HepG2 (cell line): ENCODE measurements around the gene WASHC4. TPM values are rescaled to one million over a fixed set of nuclear protein-coding genes. Genes with fewer than 3 reads are reported as not detected.

Source experiments
- EP300 ChIP-seq, 3 experiments: sonication (generic) in 1 of 3; formaldehyde crosslinking in 1 of 3; IDR thresholded peaks; 2 replicates each; pipeline versions ENCODE4 v1.5.1 to v1.6.1; 2011 to 2020; ENCODE audit warnings: low read depth in 2 of 3, low read length in 2 of 3, borderline replicate concordance in 1 of 3, improper control_type of control experiment in 1 of 3, mild to moderate bottlenecking in 1 of 3, missing genetic modification reagents in 1 of 3, moderate library complexity in 1 of 3
- FOSL2 ChIP-seq: sonication (generic); formaldehyde crosslinking; IDR thresholded peaks from 2 replicates; pipeline ENCODE4 v1.4.0; 2020; ENCODE audit warnings: missing genetic modification reagents
- FOXA1 ChIP-seq, 2 experiments: fragments of 450-650 bp in 1 of 2; sonication (generic) in 1 of 2; formaldehyde crosslinking in 1 of 2; IDR thresholded peaks; 2 replicates each; pipeline versions ENCODE4 v1.4.0 to v1.6.1; 2016 to 2020; ENCODE audit warnings: missing genetic modification reagents in 1 of 2
- FOXA3 ChIP-seq: IDR thresholded peaks from 2 replicates; pipeline ENCODE4 v1.6.1; 2016; ENCODE audit warnings: missing genetic modification reagents, missing compliant biosample characterization
- ISL2 ChIP-seq: sonication (generic); formaldehyde crosslinking; IDR thresholded peaks from 2 replicates; pipeline ENCODE4 v1.5.0; 2020; ENCODE audit warnings: missing genetic modification reagents
- MAFK ChIP-seq, 2 experiments: IDR thresholded peaks in 1 of 2; conservative IDR thresholded peaks in 1 of 2; 2 replicates each; pipeline ENCODE4 v1.6.1; 2011; ENCODE audit warnings: improper control_type of control experiment in 2 of 2, low read length in 2 of 2
- NFE2 ChIP-seq: sonication (generic); formaldehyde crosslinking; IDR thresholded peaks from 2 replicates; pipeline ENCODE4 v1.4.0; 2020; ENCODE audit warnings: missing genetic modification reagents
- NFE2L2 ChIP-seq: fragments of 150-350 bp; IDR thresholded peaks from 2 replicates; pipeline ENCODE4 v1.6.1; 2014; ENCODE audit warnings: low read length
- RCOR2 ChIP-seq: IDR thresholded peaks from 2 replicates; pipeline ENCODE4 v1.6.1; 2016; ENCODE audit warnings: missing biosample characterization, missing genetic modification reagents
- RFX5 ChIP-seq: IDR thresholded peaks from 2 replicates; pipeline ENCODE4 v1.6.1; 2011; ENCODE audit warnings: low read depth, low read length, improper control_type of control experiment
- SOX5 ChIP-seq: IDR thresholded peaks from 2 replicates; pipeline ENCODE4 v1.6.1; 2016; ENCODE audit warnings: borderline replicate concordance
- THAP11 ChIP-seq: IDR thresholded peaks from 2 replicates; pipeline ENCODE4 v1.6.1; 2016; ENCODE audit warnings: missing biosample characterization, missing genetic modification reagents
- ZFP1 ChIP-seq: IDR thresholded peaks from 2 replicates; pipeline ENCODE4 v1.6.1; 2016
- ZNF274 ChIP-seq: sonication (generic); formaldehyde crosslinking; IDR thresholded peaks from 2 replicates; pipeline ENCODE4 v1.5.1; 2020; ENCODE audit warnings: mild to moderate bottlenecking, missing genetic modification reagents
- ZNF629 ChIP-seq: sonication (generic); formaldehyde crosslinking; conservative IDR thresholded peaks from 2 replicates; pipeline ENCODE4 v1.5.0; 2020; ENCODE audit warnings: missing genetic modification reagents
- ZNF788 ChIP-seq: sonication (generic); formaldehyde crosslinking; IDR thresholded peaks from 2 replicates; pipeline ENCODE4 v1.5.0; 2020; ENCODE audit warnings: mild to moderate bottlenecking, missing genetic modification reagents, borderline replicate concordance
- polyA plus RNA-seq, 8 experiments: library from polyadenylated mRNA; depleted of rRNA in 3 of 8; stranded (reverse) in 7 of 8; unstranded in 1 of 8; fragments of >200 nt; fragmentation: Illumina TruSeq in 4 of 8; extraction: Trizol in 4 of 8; gene quantifications; 2 replicates each; pipeline versions ENCODE4 v1.2.1 to v1.2.3, GENCODE V29; 2011 to 2016; ENCODE audit warnings: low read depth in 4 of 8, missing spikeins in 1 of 8, mixed read lengths in 1 of 8; ENCODE audit not compliant: insufficient read depth in 1 of 8
- total RNA-seq, 5 experiments: library from RNA; depleted of rRNA; stranded (reverse); fragments of >200 nt; fragmentation: Illumina TruSeq; extraction: Trizol; gene quantifications; 2 replicates each; pipeline ENCODE4 v1.2.3, GENCODE V29; 2016; ENCODE audit warnings: low read depth in 1 of 5
- TF ChIP-seq, protein P1 (sequence below): IDR thresholded peaks from 2 replicates; pipeline ENCODE4 v1.6.1; 2016; ENCODE audit warnings: low read depth
- TF ChIP-seq, protein P2 (sequence below): IDR thresholded peaks from 2 replicates; pipeline ENCODE4 v1.6.1; 2018; ENCODE audit warnings: missing genetic modification reagents
- TF ChIP-seq, protein P3 (sequence below): sonication (generic); formaldehyde crosslinking; IDR thresholded peaks from 2 replicates; pipeline ENCODE4 v1.5.0; 2020; ENCODE audit warnings: mild to moderate bottlenecking, missing genetic modification reagents
- TF ChIP-seq, protein P4 (sequence below): IDR thresholded peaks from 2 replicates; pipeline ENCODE4 v1.4.0; 2020; ENCODE audit warnings: mild to moderate bottlenecking, missing genetic modification reagents

WASHC4 gene
- total and polyA plus RNA-seq, 2 of the 13 experiments (the other 11 are each of a cell fraction or from before 2014, with no cell fraction given) = 21.0 to 36.3 TPM

DNA sequence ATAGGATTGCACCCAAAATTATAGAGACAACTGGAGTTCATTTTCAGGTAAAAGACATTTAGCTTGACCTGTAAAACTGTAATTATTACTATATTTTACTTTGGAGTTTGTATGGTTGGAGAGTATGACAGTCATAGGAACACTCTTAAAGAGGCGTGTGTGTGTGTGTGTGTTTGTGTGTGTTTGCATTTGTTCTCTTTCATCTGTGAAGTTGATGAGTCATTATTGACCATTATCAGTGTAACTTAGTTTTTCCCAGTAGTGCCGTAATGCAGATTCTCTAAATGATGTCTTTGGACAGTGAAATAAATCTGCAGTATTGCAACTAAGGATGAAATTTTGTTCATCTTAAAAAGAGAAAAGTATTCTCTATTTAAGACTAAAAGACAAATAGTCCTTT lies 13.0 kb downstream of the WASHC4 start (continued):
- no peak for TF ChIP-seq RCOR2
- TF ChIP-seq RFX5 = no peak
- peak in 1 of 2 experiments; percentile 17; a peak in 1 of 4 replicates for TF ChIP-seq EP300 (IDR thresholded peaks at IDR 0.05; ENCODE audit: low read depth in 2 of 2, low read length in 2 of 2)
- TF ChIP-seq EP300 (CRISPR knock-in tag; IDR thresholded peaks at IDR 0.05; ENCODE audit: borderline replicate concordance) = no peak
- peak; percentile 79 for TF ChIP-seq FOXA3 (CRISPR knock-in tag)
- 0 out of 2 replicates have a peak, but pooled peaks have one; percentile 24 for TF ChIP-seq THAP11 (CRISPR knock-in tag)
- TF ChIP-seq MAFK (conservative IDR thresholded peaks at IDR 0.05 in 1 of 2, IDR thresholded peaks at IDR 0.05 in 1 of 2; ENCODE audit: low read length in 2 of 2) = peak in 1 of 2 experiments; percentile 39; a peak in 2 of 4 replicates
- TF ChIP-seq, protein P1, sequence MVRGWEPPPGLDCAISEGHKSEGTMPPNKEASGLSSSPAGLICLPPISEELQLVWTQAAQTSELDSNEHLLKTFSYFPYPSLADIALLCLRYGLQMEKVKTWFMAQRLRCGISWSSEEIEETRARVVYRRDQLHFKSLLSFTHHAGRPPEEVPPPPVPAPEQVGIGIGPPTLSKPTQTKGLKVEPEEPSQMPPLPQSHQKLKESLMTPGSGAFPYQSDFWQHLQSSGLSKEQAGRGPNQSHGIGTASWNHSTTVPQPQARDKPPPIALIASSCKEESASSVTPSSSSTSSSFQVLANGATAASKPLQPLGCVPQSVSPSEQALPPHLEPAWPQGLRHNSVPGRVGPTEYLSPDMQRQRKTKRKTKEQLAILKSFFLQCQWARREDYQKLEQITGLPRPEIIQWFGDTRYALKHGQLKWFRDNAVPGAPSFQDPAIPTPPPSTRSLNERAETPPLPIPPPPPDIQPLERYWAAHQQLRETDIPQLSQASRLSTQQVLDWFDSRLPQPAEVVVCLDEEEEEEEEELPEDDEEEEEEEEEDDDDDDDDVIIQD (CRISPR knock-in tag) = peak; percentile 66; the same call in 1 of the 2 replicates
- TF ChIP-seq NFE2L2 = peak; percentile 85
- no peak for TF ChIP-seq ZNF788 (CRISPR knock-in tag)
- peak; percentile 24; the same call in 1 of the 2 replicates for TF ChIP-seq SOX5 (CRISPR knock-in tag)
- TF ChIP-seq ZNF274 (CRISPR knock-in tag) = no peak
- TF ChIP-seq, protein P2, sequence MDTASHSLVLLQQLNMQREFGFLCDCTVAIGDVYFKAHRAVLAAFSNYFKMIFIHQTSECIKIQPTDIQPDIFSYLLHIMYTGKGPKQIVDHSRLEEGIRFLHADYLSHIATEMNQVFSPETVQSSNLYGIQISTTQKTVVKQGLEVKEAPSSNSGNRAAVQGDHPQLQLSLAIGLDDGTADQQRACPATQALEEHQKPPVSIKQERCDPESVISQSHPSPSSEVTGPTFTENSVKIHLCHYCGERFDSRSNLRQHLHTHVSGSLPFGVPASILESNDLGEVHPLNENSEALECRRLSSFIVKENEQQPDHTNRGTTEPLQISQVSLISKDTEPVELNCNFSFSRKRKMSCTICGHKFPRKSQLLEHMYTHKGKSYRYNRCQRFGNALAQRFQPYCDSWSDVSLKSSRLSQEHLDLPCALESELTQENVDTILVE (CRISPR knock-in tag) = no peak
- TF ChIP-seq, protein P3, sequence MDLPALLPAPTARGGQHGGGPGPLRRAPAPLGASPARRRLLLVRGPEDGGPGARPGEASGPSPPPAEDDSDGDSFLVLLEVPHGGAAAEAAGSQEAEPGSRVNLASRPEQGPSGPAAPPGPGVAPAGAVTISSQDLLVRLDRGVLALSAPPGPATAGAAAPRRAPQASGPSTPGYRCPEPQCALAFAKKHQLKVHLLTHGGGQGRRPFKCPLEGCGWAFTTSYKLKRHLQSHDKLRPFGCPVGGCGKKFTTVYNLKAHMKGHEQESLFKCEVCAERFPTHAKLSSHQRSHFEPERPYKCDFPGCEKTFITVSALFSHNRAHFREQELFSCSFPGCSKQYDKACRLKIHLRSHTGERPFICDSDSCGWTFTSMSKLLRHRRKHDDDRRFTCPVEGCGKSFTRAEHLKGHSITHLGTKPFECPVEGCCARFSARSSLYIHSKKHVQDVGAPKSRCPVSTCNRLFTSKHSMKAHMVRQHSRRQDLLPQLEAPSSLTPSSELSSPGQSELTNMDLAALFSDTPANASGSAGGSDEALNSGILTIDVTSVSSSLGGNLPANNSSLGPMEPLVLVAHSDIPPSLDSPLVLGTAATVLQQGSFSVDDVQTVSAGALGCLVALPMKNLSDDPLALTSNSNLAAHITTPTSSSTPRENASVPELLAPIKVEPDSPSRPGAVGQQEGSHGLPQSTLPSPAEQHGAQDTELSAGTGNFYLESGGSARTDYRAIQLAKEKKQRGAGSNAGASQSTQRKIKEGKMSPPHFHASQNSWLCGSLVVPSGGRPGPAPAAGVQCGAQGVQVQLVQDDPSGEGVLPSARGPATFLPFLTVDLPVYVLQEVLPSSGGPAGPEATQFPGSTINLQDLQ = no peak
- 0 out of 2 replicates have a peak, but pooled peaks have one; percentile 20 for TF ChIP-seq FOXA1 (IDR thresholded peaks at IDR 0.05)
- peak; percentile 49 for TF ChIP-seq FOXA1 (CRISPR knock-in tag; IDR thresholded peaks at IDR 0.05)
- TF ChIP-seq NFE2 = 0 out of 2 replicates have a peak, but pooled peaks have one; percentile 41
- TF ChIP-seq, protein P4, sequence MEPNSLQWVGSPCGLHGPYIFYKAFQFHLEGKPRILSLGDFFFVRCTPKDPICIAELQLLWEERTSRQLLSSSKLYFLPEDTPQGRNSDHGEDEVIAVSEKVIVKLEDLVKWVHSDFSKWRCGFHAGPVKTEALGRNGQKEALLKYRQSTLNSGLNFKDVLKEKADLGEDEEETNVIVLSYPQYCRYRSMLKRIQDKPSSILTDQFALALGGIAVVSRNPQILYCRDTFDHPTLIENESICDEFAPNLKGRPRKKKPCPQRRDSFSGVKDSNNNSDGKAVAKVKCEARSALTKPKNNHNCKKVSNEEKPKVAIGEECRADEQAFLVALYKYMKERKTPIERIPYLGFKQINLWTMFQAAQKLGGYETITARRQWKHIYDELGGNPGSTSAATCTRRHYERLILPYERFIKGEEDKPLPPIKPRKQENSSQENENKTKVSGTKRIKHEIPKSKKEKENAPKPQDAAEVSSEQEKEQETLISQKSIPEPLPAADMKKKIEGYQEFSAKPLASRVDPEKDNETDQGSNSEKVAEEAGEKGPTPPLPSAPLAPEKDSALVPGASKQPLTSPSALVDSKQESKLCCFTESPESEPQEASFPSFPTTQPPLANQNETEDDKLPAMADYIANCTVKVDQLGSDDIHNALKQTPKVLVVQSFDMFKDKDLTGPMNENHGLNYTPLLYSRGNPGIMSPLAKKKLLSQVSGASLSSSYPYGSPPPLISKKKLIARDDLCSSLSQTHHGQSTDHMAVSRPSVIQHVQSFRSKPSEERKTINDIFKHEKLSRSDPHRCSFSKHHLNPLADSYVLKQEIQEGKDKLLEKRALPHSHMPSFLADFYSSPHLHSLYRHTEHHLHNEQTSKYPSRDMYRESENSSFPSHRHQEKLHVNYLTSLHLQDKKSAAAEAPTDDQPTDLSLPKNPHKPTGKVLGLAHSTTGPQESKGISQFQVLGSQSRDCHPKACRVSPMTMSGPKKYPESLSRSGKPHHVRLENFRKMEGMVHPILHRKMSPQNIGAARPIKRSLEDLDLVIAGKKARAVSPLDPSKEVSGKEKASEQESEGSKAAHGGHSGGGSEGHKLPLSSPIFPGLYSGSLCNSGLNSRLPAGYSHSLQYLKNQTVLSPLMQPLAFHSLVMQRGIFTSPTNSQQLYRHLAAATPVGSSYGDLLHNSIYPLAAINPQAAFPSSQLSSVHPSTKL (CRISPR knock-in tag) = peak; percentile 69
- no peak for TF ChIP-seq ZFP1 (CRISPR knock-in tag)
- no peak for TF ChIP-seq ZNF629 (CRISPR knock-in tag)
- TF ChIP-seq ISL2 (CRISPR knock-in tag) = no peak
- peak; percentile 88 for TF ChIP-seq FOSL2 (CRISPR knock-in tag)
